Smooth muscle cell (in vitro differentiated cells): Measurements from ENCODE around the gene GNG8. TPM values are rescaled to one million over a fixed set of nuclear protein-coding genes. Genes with fewer than 3 reads are reported as not detected.

Experiments used
- DNase-seq: peaks from one replicate; lab custom pipeline; 2025; ENCODE audit not compliant: unreplicated experiment; lab: John Stamatoyannopoulos, UW
- H2AFZ ChIP-seq: fragments of 200-600 bp; sonication (generic); 2 replicates; pipeline ENCODE4 v1.6.0; 2016; ENCODE audit warnings: antibody characterized with exemption, low read depth, mild to moderate bottlenecking
- H3F3A ChIP-seq: fragments of 200-600 bp; sonication (generic); 2 replicates; pipeline ENCODE4 v1.6.0; 2017; ENCODE audit warnings: antibody characterized with exemption, low read depth
- H3K27ac ChIP-seq: fragments of 200-600 bp; sonication (generic); 2 replicates; pipeline ENCODE4 v1.5.1; 2016; ENCODE audit warnings: low read depth, mild to moderate bottlenecking
- H3K27me3 ChIP-seq: fragments of 200-600 bp; sonication (generic); 2 replicates; pipeline ENCODE4 v1.6.1; 2016; ENCODE audit warnings: low read depth, mild to moderate bottlenecking
- H3K36me3 ChIP-seq: fragments of 200-600 bp; sonication (generic); 2 replicates; pipeline ENCODE4 v1.5.1; 2016; ENCODE audit warnings: low read depth
- H3K4me1 ChIP-seq: fragments of 200-600 bp; sonication (generic); 2 replicates; pipeline ENCODE4 v1.5.1; 2016; ENCODE audit warnings: low read depth
- H3K4me2 ChIP-seq: fragments of 200-600 bp; sonication (generic); 2 replicates; pipeline ENCODE4 v1.6.0; 2016; ENCODE audit warnings: mild to moderate bottlenecking
- H3K4me3 ChIP-seq: fragments of 200-600 bp; sonication (generic); 2 replicates; pipeline ENCODE4 v1.5.1; 2016; ENCODE audit warnings: mild to moderate bottlenecking
- H3K79me2 ChIP-seq: fragments of 200-600 bp; sonication (generic); 2 replicates; pipeline ENCODE4 v1.6.0; 2016; ENCODE audit warnings: low read depth, mild to moderate bottlenecking
- H3K9ac ChIP-seq: fragments of 200-600 bp; sonication (generic); 2 replicates; pipeline ENCODE4 v1.6.0; 2016; ENCODE audit warnings: low read depth
- H3K9me3 ChIP-seq: fragments of 200-600 bp; sonication (generic); replicated peaks from 2 replicates; pipeline ENCODE4 v1.5.1; 2016; ENCODE audit warnings: low read depth
- H4K20me1 ChIP-seq: fragments of 200-600 bp; sonication (generic); 2 replicates; pipeline ENCODE4 v1.6.0; 2016; ENCODE audit warnings: low read depth
- CTCF ChIP-seq: fragments of 200-600 bp; sonication (generic); IDR thresholded peaks from 2 replicates; pipeline ENCODE4 v1.5.1; 2017; ENCODE audit warnings: borderline replicate concordance, mild to moderate bottlenecking, antibody characterized with exemption; ENCODE audit not compliant: insufficient read depth, poor library complexity, severe bottlenecking
- WGBS: methylation state at CpG from one replicate; pipeline ENCODE4 v1.1.7; 2016; ENCODE audit warnings: low lambda C conversion rate; 5-methylcytosine and 5-hydroxymethylcytosine counted together
- polyA plus RNA-seq: library from polyadenylated mRNA; unstranded; fragments of >200 nt; fragmentation: Nextera tagmentation; extraction: Ambion mirVana; gene quantifications from 2 replicates; pipeline ENCODE4 v1.2.1, GENCODE V29; 2016
- total RNA-seq: library from RNA; depleted of rRNA; stranded (reverse); fragments of >200 nt; gene quantifications from 2 replicates; pipeline ENCODE4 v1.2.3, GENCODE V29; 2014

GNG8 gene
- total and polyA plus RNA-seq, 2 experiments from 2014 or later: 3.3 TPM; not detected in 1

- no peak for DNase-seq
These were observed 38.6 kb upstream of the GNG8 start for GRCh38 chr19:46674416-46675178.

GRCh38 chr19:46670813-46671212 is 34.8 kb upstream of the GNG8 start:
- no peak overlapping the region for H3K9ac ChIP-seq
- no peak for TF ChIP-seq CTCF
- H3K4me3 ChIP-seq: no peak overlapping the region
- H3K27me3 ChIP-seq: no peaks in the 10 kb centered on the region
- H2AFZ ChIP-seq: no peak overlapping the region
- H3F3A ChIP-seq: no peaks in the 10 kb centered on the region
- H3K9me3 ChIP-seq: no peaks in the 10 kb centered on the region
- H3K4me1 ChIP-seq: no peaks in the 10 kb centered on the region
- DNase-seq: no peak
- H3K36me3 ChIP-seq: no peaks in the 10 kb centered on the region
- peaks cover 11% of the 10 kb centered on the region for H4K20me1 ChIP-seq
- no peak overlapping the region for H3K4me2 ChIP-seq
- H3K79me2 ChIP-seq: no peaks in the 10 kb centered on the region
- H3K27ac ChIP-seq: peak overlapping the region; percentile 7

More at GRCh38 chr19:46674416-46675178, 38.6 kb upstream of the GNG8 start:
- Histone ChIP-seq H3K4me3 (no peak overlapping the region), H3K79me2 (no peaks in the 10 kb centered on the region), H3K4me2 (no peak overlapping the region), H3K9me3 (no peaks in the 10 kb centered on the region), H3K36me3 (no peaks in the 10 kb centered on the region), H3K4me1 (no peaks in the 10 kb centered on the region), H3K27me3 (no peaks in the 10 kb centered on the region), H2AFZ (no peak overlapping the region), H3K9ac (no peak overlapping the region), H4K20me1 (peaks cover 27% of the 10 kb centered on the region), H3K27ac (no peak overlapping the region), H3F3A (no peaks in the 10 kb centered on the region)
- TF ChIP-seq CTCF: no peak
- 98% methylated on average over 21 of the region's 21 CpGs for WGBS

GRCh38 chr19:46668662-46669061 is 32.7 kb upstream of the GNG8 start:
- Histone ChIP-seq H4K20me1 (no peaks in the 10 kb centered on the region), H3K36me3 (no peaks in the 10 kb centered on the region), H3K79me2 (no peaks in the 10 kb centered on the region), H3K27ac (no peak overlapping the region), H3K4me3 (no peak overlapping the region), H3K27me3 (no peaks in the 10 kb centered on the region), H2AFZ (no peak overlapping the region), H3K4me2 (no peak overlapping the region), H3K9ac (no peak overlapping the region), H3F3A (no peaks in the 10 kb centered on the region), H3K4me1 (no peaks in the 10 kb centered on the region), H3K9me3 (no peaks in the 10 kb centered on the region)
- WGBS: 93% methylated on average over 3 of the region's 3 CpGs
- TF ChIP-seq CTCF: no peak
- no peak for DNase-seq

GRCh38 chr19:46665072-46665471 is 29.1 kb upstream of the GNG8 start:
- peaks cover 6% of the 10 kb centered on the region for H3K4me1 ChIP-seq
- H3K36me3 ChIP-seq: no peaks in the 10 kb centered on the region
- WGBS: 88% methylated on average over 8 of the region's 8 CpGs
- H3K27ac ChIP-seq: no peak overlapping the region
- no peak for TF ChIP-seq CTCF
- no peaks in the 10 kb centered on the region for H3K79me2 ChIP-seq
- no peak for DNase-seq
- no peak overlapping the region for H3K9ac ChIP-seq
- H3K4me3 ChIP-seq: no peak overlapping the region
- H2AFZ ChIP-seq: no peak overlapping the region
- H3K9me3 ChIP-seq: no peaks in the 10 kb centered on the region
- no peaks in the 10 kb centered on the region for H3K27me3 ChIP-seq
- no peaks in the 10 kb centered on the region for H4K20me1 ChIP-seq
- H3F3A ChIP-seq: peaks cover 4% of the 10 kb centered on the region
- no peak overlapping the region for H3K4me2 ChIP-seq
